Measurements from ENCODE around the gene LRRC74A.

LRRC74A gene

GRCh38 chr14:76810525-76810924, 15.7 kb upstream of the LRRC74A start:
- no peak for DNase-seq (ENCODE audit: low spot score)

DNA sequence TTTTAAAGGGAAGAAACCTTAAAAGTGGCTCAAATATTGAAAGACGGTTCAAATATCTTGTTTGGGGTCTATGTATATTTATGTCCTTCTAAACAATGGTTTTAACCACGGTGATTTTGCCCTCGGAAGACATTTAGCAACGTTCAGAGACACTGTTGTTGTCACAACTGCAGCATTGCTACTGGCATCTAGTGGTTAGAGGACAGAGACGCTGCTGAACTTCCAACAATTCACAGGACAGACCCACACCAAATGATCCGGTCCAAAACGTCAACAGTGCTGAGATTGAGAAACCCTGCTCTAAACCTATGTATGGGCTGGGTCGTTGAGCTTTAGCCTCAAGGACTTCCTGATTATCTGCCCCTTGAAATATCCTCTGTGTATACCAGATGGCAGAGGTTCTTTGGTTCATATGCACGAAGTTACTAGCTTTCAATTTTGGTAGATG, 15.2 kb upstream of the LRRC74A start:
- DNase-seq (ENCODE audit: low spot score) = peak; percentile 35

- no peak for DNase-seq (ENCODE audit: low spot score)
Measured at GRCh38 chr14:76811561-76811960, 14.6 kb upstream of the LRRC74A start.

- no peak for DNase-seq (ENCODE audit: low spot score)
Measured at GRCh38 chr14:76812093-76812421, 14.2 kb upstream of the LRRC74A start.

GRCh38 chr14:76812422-76813383, 13.5 kb upstream of the LRRC74A start, which contains the start of gene ANGEL1:
TSS of gene ANGEL1 (minus strand) at chr14:76812882. CDS start at chr14:76812827, 55 bp downstream.
- peak; percentile 95 for DNase-seq (ENCODE audit: low spot score)

GRCh38 chr14:76814726-76815645, 11.2 kb upstream of the LRRC74A start:
- DNase-seq (ENCODE audit: low spot score) = no peak

GRCh38 chr14:76820700-76821099, 5.5 kb upstream of the LRRC74A start:
- DNase-seq (ENCODE audit: low spot score) = no peak

- no peak for DNase-seq (ENCODE audit: low spot score)
Measured at GRCh38 chr14:76827696-76828296, 1.6 kb downstream of the LRRC74A start.

- no peak for DNase-seq (ENCODE audit: low spot score)
Measured at GRCh38 chr14:76828339-76829012, 2.3 kb downstream of the LRRC74A start.

DNA sequence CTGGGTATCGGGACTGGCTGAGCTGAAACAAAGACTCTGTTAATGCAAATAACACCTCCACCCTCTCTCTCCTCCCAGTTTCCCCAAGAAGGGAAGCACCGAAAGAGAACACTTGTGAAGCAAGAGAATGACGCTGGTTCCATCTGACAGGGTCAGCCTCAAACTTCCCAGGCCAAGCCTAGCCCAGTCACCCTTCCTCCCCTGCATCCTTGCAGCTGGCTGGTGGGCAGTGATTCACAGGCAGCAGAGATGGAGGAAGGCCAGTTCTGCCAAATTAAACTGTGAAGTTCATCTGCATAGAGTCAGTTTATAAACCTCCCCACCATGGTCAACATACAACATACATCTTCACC, 2.8 kb downstream of the LRRC74A start:
- DNase-seq (ENCODE audit: low spot score) = no peak

DNA sequence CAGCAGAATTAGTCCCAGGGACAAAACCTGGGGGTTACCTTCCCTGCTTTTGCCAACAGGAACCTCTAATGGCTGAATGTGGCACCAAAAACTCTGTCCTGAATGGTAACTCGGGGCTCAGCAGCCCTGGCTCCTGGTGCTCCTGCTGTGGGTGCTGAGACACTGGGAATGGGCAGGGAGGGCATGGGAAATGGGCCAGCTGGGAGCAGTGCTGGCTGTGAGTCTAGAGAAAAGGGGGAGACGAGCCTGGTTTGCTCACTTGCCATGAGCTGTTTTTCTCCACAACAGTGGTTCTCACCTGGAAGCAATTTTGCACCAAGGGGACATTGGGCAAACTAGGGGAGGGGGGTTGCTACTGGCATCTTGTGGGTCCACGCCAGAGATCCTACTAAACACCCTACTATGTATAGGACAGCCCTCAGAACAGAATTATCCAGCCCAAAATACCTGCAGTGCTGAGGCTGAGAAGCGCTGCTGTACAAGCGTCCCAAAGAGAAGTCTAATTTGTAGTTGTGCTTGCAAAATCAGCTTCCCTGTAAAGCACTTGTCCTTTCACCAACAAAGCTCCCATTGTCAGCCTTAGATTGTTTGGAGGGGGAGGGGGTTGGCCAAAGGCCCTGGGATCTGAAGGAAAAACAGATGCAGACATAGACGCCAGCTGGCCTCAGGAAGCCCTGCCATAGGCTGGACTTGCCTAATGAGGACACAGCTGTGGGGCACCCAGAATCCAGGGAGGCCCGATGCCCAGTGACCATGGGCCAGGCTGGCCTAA, 3.6 kb downstream of the LRRC74A start:
- no peak for DNase-seq (ENCODE audit: low spot score)

DNA sequence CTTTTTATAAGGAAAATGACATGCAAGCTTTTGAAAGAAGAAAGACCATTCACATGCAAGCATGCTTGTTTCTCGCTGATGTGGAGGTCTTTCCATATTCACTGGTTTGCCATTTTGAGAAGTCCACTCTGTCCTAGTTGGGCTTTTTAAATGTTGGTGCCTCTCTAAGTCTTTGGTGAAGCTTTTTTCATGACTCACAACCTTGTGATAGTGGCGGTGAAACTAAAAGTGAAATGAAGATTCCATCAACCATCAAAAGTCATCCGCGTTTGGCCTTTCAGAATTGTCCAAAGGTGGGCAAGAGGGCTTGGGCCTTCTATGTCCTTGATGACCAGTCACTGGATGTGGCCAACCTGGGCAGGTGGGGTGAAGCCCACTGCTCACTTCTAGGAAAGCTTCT, 4.3 kb downstream of the LRRC74A start:
- no peak for DNase-seq (ENCODE audit: low spot score)

DNA sequence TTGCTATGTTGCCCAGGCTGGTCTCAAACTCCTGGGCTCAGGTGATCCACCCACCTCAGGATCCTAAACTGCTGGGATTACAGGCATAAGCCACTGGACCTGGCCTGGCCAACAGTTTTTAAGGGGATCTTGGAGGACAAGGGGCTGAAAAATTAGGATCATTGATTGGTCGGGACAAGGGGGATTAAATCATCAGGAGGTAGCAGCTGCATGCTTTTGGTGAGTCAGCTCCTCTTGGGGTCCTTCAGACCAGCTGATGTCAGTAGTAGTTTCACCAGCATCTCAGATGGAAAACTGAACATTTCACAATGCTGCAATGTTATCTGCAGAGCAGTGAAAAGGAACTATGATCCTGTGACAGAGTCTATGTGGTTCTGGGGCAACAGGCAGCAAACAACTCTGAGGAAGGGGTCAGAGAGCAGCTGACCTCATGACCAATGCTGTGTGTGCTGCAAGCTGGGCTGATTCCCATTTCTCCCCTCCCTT, 6.3 kb downstream of the LRRC74A start:
- DNase-seq (ENCODE audit: low spot score) = no peak

- no peak for DNase-seq (ENCODE audit: low spot score)
Measured at GRCh38 chr14:76833011-76833410, 6.8 kb downstream of the LRRC74A start.

DNA sequence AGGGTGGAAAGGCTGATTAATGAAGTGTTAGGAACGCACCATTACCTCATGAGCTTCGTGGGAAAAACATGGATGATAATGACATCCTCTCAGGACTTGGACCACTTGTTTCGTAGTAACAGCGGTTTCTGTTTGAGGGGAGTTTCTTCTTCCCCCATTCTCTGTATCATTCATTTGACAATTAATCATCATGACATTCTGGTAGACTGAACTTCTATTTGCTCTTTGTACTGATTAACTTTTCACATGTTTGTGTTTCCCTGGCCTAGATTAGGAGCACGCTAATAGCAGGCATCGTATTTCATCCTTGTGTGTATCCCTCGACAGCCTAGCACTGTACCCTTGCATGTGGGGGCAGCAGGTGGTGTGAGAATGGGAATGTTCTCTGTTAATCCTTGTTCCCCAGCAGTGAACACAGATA, 8.0 kb downstream of the LRRC74A start:
- no peak for DNase-seq (ENCODE audit: low spot score)

- DNase-seq (ENCODE audit: low spot score) = no peak
Measured at GRCh38 chr14:76836029-76836630, 9.9 kb downstream of the LRRC74A start.

GRCh38 chr14:76837524-76837923, 11.3 kb downstream of the LRRC74A start:
- no peak for DNase-seq (ENCODE audit: low spot score)

DNA sequence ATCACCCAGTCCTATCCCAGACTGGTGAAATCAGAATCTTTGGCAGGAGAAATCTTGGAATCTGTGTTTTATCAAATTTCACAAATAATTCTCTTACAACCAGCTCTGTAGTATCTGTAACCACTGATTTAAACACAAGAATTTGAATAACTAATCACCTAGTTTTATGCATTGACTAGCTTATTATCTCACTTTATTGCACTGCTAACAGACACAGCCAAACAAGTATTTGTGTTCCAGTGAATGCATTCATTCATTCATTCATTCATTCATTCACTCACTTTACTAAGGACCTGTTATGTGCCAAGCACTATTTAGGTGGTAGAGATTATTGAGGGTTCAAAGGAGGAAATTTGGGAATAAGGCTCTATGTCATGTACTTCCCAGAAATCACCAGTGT, 16.2 kb downstream of the LRRC74A start:
- no peak for DNase-seq (ENCODE audit: low spot score)

DNA sequence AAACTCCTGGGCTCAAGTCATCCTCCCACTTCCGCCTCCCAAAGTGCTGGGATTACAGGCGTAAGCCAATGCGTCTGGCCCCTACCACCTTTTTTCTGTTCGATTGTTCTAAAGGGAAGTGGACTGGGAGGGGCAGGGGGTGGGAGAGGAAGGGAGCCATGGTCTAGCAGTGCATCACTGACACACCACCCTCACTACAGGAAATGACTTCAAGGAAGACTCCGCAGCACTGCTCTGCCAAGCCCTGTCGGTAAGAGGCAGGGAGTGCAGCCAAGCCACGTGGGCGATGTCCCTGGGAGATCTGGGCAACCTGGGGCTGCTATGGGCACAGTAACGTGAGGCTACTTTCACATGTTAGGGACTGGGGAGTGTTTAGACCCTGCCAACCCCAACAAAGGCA, 18.0 kb downstream of the LRRC74A start:
- peak; percentile 53 for DNase-seq (ENCODE audit: low spot score)

- DNase-seq (ENCODE audit: low spot score) = no peak
Measured at GRCh38 chr14:76846331-76847047, 20.3 kb downstream of the LRRC74A start.

Measured in activated CD4-positive, alpha-beta T cell treated with anti-CD3 and anti-CD28 coated beads, Interleukin-2, Interleukin-4, amounts not matched to agents 100 ng/mL and 50 ng/mL, durations not matched to agents 16 hours and 8 hours (primary cell).